ENCODE data around the gene C14orf132. TPM values are rescaled to one million over a fixed set of nuclear protein-coding genes. Genes with fewer than 3 reads are reported as not detected.

C14orf132 gene
- total RNA-seq, 4 donors from 2014 or later: 3.5 to 6.4 (median 5.0) TPM

DNA sequence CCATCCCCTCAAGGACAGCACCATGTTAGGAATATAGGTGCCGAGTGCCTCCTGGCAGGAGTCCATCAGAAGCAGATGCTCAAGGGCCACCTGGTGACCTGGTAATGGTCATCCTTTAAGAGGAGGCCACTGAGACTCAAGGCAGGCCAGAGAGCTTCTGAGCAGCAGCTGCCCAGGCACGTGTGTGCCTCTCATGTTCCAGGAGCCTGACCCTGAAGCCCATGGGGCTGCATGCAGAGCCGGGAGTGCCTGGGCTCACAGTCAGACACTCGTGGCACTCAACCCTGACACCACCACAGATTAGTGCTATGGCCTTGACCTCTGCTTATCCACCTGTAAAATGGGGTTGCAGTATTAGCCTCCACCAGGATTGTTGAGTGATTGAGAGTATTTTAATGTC lies 45.6 kb downstream of the C14orf132 start:
- Histone ChIP-seq H3K36me3 (no peaks in the 10 kb centered on the region), H3K4me1 (peaks cover 0 to under 1% (median 0%) of the 10 kb centered on the region in 4 donors), H3K4me3 (no peak overlapping the region), H3K9me3 (no peaks in the 10 kb centered on the region), H3K27me3 (no peaks in the 10 kb centered on the region), H3K27ac (no peak overlapping the region)
- intact Hi-C loops (cut with DNase I; ENCODE audit: low total_unique reads): no loop called here
- DNase-seq: no peak
- TF ChIP-seq POLR2A (IDR thresholded peaks at IDR 0.05) (no peak), POLR2AphosphoS5 (IDR thresholded peaks at IDR 0.05) (no peak), EP300 (IDR thresholded peaks at IDR 0.05; ENCODE audit: low read depth) (no peak)
- TF ChIP-seq, protein P1, sequence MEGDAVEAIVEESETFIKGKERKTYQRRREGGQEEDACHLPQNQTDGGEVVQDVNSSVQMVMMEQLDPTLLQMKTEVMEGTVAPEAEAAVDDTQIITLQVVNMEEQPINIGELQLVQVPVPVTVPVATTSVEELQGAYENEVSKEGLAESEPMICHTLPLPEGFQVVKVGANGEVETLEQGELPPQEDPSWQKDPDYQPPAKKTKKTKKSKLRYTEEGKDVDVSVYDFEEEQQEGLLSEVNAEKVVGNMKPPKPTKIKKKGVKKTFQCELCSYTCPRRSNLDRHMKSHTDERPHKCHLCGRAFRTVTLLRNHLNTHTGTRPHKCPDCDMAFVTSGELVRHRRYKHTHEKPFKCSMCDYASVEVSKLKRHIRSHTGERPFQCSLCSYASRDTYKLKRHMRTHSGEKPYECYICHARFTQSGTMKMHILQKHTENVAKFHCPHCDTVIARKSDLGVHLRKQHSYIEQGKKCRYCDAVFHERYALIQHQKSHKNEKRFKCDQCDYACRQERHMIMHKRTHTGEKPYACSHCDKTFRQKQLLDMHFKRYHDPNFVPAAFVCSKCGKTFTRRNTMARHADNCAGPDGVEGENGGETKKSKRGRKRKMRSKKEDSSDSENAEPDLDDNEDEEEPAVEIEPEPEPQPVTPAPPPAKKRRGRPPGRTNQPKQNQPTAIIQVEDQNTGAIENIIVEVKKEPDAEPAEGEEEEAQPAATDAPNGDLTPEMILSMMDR (IDR thresholded peaks at IDR 0.05): no peak
- 84% methylated on average over 4 of the region's 4 CpGs; no CpG with 5 or more reads in 1 of the 2 donors for WGBS, 2 donors (ENCODE audit: low coverage in 1 of 2)
- in situ Hi-C loops (cut with MboI; ENCODE audit: low pct_ligation_motif_present in 1 of 4, low pct_unique_long_range_greater_than_20kb in 1 of 4, low sequenced_read_pairs in 3 of 4): loop anchor here in 2 of 4 donors (25.0 kb wide), 1 partner anchor 328 kb away; no protein-coding TSS in a partner anchor

DNA sequence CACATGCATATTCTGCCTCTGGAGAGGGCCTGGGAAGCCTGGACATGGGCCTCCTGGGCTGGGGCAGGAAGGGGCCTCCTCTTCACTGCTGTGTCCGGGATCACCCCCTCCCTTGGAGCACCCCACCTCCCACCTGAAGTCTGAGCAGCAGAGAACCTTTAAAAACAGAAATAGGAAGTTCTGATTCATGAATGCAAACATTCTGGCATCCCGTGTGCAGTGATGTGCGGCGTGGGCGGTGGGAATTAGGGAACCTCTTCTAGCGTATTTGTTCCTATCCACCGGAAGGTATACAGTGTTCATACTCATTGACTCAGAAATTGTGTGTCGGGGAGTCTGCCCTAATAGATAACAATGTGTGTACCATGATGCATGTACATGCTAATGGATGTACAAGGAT lies 46.2 kb downstream of the C14orf132 start:
- DNase-seq: no peak
- Histone ChIP-seq H3K4me1 (peaks cover 0 to 4% (median under 1%) of the 10 kb centered on the region in 4 donors), H3K27ac (no peak overlapping the region), H3K9me3 (no peaks in the 10 kb centered on the region), H3K27me3 (no peaks in the 10 kb centered on the region), H3K4me3 (no peak overlapping the region), H3K36me3 (no peaks in the 10 kb centered on the region)
- intact Hi-C loops (cut with DNase I; ENCODE audit: low total_unique reads): no loop called here
- WGBS, 2 donors (ENCODE audit: low coverage in 1 of 2): 69% methylated on average over 8 of the region's 8 CpGs; no CpG with 5 or more reads in 1 of the 2 donors
- in situ Hi-C loops (cut with MboI; ENCODE audit: low pct_ligation_motif_present in 1 of 4, low pct_unique_long_range_greater_than_20kb in 1 of 4, low sequenced_read_pairs in 3 of 4): loop anchor here in 2 of 4 donors (25.0 kb wide), 1 partner anchor 327 kb away; no protein-coding TSS in a partner anchor
- TF ChIP-seq POLR2A (IDR thresholded peaks at IDR 0.05) (no peak), POLR2AphosphoS5 (IDR thresholded peaks at IDR 0.05) (no peak), EP300 (IDR thresholded peaks at IDR 0.05; ENCODE audit: low read depth) (no peak)
- TF ChIP-seq, protein P1 (IDR thresholded peaks at IDR 0.05): no peak

DNA sequence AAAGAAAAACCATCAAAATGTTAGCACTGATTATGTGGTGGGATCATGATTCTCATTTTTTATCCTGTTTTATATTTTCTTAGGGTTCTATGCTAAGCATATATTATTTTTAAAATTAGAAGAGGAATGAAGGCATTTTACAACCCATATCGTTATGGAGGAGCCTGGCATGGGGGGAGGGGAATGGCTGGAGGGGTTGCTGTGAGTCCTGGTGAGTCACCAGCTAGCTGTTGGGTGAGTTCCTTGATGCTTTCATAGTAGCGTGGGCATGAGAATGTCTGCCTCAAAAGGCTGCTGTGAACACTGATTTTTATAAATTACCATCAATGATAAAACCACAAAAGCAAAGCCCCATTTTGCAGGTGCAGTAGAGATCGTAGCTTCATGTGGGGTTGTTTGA lies 46.9 kb downstream of the C14orf132 start:
- TF ChIP-seq, protein P1 (IDR thresholded peaks at IDR 0.05): no peak
- TF ChIP-seq POLR2AphosphoS5 (IDR thresholded peaks at IDR 0.05) (no peak), EP300 (IDR thresholded peaks at IDR 0.05; ENCODE audit: low read depth) (no peak), POLR2A (IDR thresholded peaks at IDR 0.05) (no peak)
- no peak for DNase-seq
- H3K36me3 ChIP-seq: no peaks in the 10 kb centered on the region
- no peak overlapping the region for H3K27ac ChIP-seq
- in situ Hi-C loops (cut with MboI; ENCODE audit: low pct_ligation_motif_present in 1 of 4, low pct_unique_long_range_greater_than_20kb in 1 of 4, low sequenced_read_pairs in 3 of 4) (loop anchor here in 2 of 4 donors (25.0 kb wide), 1 partner anchor 326 kb away; no protein-coding TSS in a partner anchor), intact Hi-C loops (cut with DNase I; ENCODE audit: low total_unique reads) (no loop called here)
- WGBS, 2 donors (ENCODE audit: low coverage in 1 of 2): 49 to 71% methylated on average over 3 of the region's 3 CpGs
- H3K27me3 ChIP-seq: no peaks in the 10 kb centered on the region
- H3K9me3 ChIP-seq: no peaks in the 10 kb centered on the region
- H3K4me1 ChIP-seq: peaks cover 0 to 11% (median 2%) of the 10 kb centered on the region in 4 donors
- no peak overlapping the region for H3K4me3 ChIP-seq

DNA sequence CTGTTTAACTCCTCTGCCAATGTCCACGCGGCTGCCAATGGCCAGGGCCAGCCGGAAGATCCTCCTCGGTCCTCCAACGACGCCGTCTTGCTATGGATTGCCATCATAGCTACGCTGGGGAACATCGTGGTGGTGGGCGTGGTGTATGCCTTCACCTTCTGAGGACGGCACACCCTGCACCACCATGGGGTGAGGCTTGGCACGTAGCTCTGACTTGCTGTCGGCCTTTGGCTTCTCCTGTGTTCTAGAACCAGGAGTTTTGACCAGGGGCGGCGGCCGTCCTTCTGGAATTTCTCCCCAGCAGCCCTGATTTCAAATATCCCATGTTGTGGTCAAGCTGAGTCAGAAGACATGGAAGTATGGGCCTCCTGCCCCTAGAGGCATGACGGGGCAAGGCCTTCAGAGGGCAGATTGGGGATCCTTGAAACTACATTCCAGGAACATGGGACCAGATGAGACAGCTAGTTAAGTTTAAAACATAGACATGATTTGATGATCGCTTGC lies 47.5 kb downstream of the C14orf132 start:
- TF ChIP-seq POLR2A (IDR thresholded peaks at IDR 0.05) (no peak), EP300 (IDR thresholded peaks at IDR 0.05; ENCODE audit: low read depth) (no peak), POLR2AphosphoS5 (IDR thresholded peaks at IDR 0.05) (no peak)
- TF ChIP-seq, protein P1 (IDR thresholded peaks at IDR 0.05): no peak
- in situ Hi-C loops (cut with MboI; ENCODE audit: low pct_ligation_motif_present in 1 of 4, low pct_unique_long_range_greater_than_20kb in 1 of 4, low sequenced_read_pairs in 3 of 4) (loop anchor here in 2 of 4 donors (25.0 kb wide), 1 partner anchor 326 kb away; no protein-coding TSS in a partner anchor), intact Hi-C loops (cut with DNase I; ENCODE audit: low total_unique reads) (no loop called here)
- WGBS, 2 donors (ENCODE audit: low coverage in 1 of 2): 90 to 100% methylated on average over 1 to 18 of the region's 18 CpGs
- Histone ChIP-seq H3K9me3 (no peaks in the 10 kb centered on the region), H3K36me3 (no peaks in the 10 kb centered on the region), H3K27me3 (no peaks in the 10 kb centered on the region), H3K27ac (no peak overlapping the region), H3K4me3 (no peak overlapping the region), H3K4me1 (peaks cover 0 to 15% (median 2%) of the 10 kb centered on the region in 4 donors)
- no peak for DNase-seq

Measured in transverse colon (tissue), 4 donors.